GM18519 (cell line): Measurements from ENCODE around the gene CD27.
"Not testable (repeated sequence)": the region's sequence is repeated elsewhere in the genome, so short reads cannot be mapped to it uniquely, and the experiment has no call there.

Source experiments
- ATAC-seq: cut with Tn5 transposase; IDR thresholded peaks from one replicate; pipeline ENCODE4 v1.9.1; 2021; ENCODE audit warnings: mild to moderate bottlenecking, moderate library complexity; ENCODE audit not compliant: unreplicated experiment, low FRiP score

CD27 gene

GRCh38 chr12:6460751-6461371, 16.1 kb downstream of the CD27 start:
- no peak for ATAC-seq

DNA sequence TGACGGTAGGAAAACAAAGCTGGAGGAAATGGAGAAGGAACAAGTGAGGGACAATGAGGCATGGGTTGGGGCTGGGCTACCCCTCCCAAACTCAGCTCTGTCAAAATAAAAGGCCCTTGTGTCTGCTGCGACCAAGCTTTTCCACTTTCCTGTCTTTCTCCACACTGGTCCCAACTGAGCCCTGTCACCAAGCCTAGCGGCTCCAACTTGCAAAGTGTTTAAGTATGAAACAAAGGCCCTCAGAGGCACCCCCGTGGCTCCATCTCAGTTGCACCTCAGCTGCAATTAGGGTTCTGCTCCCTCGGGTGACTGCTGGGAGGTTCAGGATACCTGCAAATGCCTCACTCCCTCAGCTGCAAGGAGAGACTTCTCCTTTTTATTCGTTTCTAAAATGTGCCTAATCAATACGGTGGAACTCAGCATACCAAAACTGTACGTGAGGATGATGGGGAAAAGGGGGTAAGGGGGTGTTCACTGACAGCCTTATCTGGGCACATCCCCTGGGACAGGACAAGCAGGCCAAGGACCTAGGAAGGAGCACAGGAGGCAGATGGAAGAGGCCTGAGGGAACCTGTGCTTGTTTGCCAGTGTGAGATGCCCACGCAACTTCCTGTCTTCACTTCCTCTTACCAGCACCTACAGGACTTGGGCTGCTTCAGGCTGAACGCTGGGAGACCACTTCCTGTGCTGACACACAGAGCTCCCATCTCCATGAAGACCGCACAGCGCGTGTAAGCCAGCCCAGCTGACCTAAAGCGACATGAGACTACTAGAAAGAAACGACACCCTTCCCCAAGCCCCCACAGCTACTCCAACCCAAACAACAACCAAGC, 16.9 kb downstream of the CD27 start:
- no peak for ATAC-seq

GRCh38 chr12:6462234-6462995, 17.7 kb downstream of the CD27 start:
- ATAC-seq = no peak

DNA sequence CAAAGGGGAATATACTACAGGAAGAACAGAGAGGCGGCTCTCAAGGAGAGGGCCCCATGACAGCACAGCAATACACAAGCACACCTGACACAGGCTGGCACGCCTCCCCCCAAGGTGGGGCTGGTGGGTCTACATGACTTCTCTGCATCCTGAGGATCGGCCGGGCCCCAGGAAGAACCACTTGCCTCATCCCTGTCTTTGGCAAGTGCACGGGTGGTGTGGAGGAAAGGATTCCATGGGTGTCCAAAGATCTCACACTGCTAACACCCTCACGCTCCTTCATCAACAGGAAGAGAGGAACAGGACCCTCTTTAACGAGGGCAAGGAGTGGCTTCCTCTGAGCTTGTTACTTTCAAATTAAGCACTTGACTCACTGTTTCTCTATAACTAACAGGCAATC, 18.5 kb downstream of the CD27 start:
- no peak for ATAC-seq

GRCh38 chr12:6463858-6464257, 19.1 kb downstream of the CD27 start:
- no peak for ATAC-seq

- ATAC-seq = no peak
Measured at GRCh38 chr12:6464531-6464930, 19.8 kb downstream of the CD27 start.

DNA sequence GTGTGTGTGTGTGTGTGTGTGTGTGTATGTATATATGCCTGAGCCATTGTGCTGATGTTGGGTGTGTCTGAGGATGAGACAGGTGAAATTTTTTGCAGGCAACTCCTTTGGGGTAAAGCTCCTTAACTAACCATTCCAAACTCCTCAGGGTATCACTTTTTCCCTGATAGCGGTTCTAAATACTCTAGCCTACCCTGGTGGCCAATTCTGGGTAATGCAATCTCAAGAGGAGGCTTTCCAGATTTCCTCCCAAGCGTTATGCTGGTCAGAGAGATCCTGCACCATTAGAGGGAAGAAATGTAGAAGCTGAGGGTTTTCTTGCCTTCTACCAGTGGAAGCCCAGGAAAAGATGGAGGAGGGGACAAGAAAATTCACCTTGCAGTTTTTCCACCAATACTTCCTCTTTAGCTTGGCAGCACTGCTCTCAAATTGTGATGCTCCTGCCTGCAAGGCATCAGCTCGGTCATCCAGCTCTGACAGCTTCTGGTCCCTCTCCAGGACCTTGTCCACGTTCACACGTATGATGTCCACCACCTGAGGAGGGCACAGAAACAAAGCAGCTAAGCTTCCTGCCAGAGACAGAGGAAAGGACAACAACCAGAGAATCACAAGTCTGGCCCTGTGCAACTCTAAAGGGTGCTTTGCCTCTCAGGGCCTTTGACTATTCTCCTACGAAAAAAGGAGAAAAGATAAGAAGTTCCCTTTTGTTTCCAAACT, 20.9 kb downstream of the CD27 start:
- ATAC-seq = no peak

GRCh38 chr12:6466184-6466573, 21.4 kb downstream of the CD27 start:
- no peak for ATAC-seq

GRCh38 chr12:6466751-6467150, 22.0 kb downstream of the CD27 start:
- ATAC-seq = not testable (repeated sequence)

GRCh38 chr12:6467571-6468282, 23.0 kb downstream of the CD27 start:
- ATAC-seq = not testable (repeated sequence)

- no peak for ATAC-seq
Measured at GRCh38 chr12:6468283-6468575, 23.5 kb downstream of the CD27 start.

GRCh38 chr12:6469092-6469491, 24.3 kb downstream of the CD27 start:
- no peak for ATAC-seq

DNA sequence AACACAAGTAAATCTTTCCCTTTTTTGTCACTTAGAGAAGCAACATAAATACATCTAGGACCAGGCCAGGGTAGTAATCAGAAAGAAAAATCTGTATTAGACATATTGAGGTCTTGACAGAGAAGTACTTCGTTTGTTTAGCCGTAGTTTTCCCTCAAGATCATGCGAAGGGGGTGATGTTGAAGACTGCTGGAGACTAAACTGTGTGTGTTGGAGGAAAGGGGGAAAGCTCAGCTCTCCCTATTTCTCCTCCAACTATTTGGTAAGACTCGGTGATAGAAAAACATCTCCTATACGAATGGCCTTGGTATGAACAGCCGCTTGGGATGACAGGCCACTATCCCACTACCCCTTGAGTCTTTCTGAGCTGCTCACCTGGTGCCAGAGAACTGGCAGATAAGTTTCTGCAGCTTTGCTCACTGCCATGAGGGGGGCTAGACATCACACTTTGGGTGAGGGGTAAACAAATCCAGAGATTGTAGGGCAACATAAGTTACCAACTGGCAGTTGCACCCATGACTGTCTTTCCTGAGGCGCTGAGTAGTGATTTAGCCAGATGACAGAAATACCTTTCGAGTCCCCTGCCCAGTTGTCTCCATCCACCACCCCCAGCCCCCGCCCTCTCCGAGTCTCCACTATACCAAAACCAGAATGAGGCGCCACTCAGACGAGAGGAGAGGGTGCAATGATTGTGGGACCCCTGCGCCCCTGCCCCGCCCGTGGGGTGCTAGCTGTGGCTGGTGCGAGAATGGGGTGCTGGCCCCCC, 25.0 kb downstream of the CD27 start:
- ATAC-seq = no peak

- ATAC-seq = peak; percentile 57
Measured at GRCh38 chr12:6470375-6471163, 25.8 kb downstream of the CD27 start, which contains the start of gene VAMP1. Gene VAMP1, minus strand, starts transcription at chr12:6470677. Its CDS starts 146 bp downstream, at chr12:6470531.

DNA sequence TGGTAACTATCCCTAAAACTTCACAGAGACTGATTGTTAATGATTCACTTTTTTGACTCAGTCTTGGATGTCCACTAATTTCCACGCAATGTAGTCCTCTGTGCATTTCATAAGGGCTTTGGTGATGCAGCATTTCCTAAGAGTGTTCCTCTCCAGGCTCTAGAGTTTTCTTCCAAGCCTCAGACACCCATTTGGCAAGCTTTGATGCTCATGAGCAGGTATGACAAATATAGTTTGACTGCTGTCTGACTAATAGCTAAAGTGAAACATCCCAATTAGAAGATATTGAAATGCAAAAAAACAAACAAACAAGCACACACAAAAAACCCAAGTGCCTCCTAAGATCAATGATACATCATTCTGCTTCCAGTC, 27.2 kb downstream of the CD27 start:
- ATAC-seq = no peak

DNA sequence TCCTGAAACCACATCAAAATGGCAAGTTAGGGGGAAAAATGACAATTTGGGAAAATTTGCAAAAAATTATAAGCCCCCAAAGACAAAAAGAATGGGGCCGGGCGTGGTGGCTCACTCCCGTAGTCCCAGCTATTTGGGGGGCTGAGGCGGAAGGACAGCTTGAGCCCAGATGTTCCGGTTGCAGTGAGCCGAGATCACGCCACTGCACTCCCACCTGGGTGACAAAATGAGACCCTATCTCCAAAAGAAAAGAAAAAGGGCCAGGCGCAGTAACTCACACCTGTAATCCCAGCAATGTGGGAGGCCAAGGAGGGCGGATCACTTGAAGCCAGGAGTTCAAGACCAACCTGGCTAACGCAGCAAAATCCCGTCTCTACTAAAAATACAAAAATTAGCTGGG, 27.7 kb downstream of the CD27 start:
- no peak for ATAC-seq

GRCh38 chr12:6475233-6475975, 30.6 kb downstream of the CD27 start:
- ATAC-seq = not testable (repeated sequence)

- no peak for ATAC-seq
Measured at GRCh38 chr12:6476489-6476888, 31.7 kb downstream of the CD27 start.
